ENCODE measurements around the gene SLC2A4RG.

DNA sequence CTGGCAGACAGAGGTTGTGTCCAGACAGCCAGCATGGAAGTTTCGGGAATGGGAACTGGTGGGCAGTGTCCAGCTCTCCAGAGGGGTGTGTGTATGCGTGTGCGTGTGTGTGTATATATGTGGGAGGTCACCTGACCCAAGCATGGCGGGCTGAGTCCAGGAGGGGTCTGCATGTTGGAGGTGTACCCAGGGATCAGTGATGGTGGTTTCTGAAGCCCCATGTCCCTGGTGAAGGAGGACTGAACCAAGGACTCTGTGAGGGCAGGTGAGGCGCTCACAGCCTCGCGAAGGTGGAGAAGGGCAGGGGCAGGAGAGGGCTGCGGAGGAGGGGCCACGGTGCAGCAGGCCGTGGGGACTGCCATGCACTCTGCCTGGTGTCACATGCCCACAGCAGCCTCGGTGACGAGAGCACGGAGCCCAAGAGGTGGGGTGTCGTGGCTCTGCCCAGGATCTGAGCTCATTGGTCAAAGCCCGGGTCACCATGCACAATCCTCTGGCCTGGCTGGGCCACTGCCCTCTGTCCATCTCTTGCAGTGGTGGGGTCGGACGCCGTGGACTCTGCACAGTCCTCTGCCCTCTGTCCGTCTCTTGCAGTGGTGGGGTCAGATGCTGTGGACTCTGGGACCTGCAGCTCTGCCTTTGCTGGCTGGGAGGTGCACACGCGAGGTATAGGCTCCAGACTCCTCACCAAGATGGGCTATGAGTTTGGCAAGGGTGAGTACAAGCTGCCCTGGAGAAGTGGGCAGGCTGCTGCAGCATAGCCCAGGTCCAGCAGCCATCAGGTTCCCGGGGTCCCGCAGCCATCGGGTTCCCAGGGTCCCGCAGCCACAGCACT lies 5.2 kb upstream of the SLC2A4RG start:
- TF ChIP-seq, protein P1, sequence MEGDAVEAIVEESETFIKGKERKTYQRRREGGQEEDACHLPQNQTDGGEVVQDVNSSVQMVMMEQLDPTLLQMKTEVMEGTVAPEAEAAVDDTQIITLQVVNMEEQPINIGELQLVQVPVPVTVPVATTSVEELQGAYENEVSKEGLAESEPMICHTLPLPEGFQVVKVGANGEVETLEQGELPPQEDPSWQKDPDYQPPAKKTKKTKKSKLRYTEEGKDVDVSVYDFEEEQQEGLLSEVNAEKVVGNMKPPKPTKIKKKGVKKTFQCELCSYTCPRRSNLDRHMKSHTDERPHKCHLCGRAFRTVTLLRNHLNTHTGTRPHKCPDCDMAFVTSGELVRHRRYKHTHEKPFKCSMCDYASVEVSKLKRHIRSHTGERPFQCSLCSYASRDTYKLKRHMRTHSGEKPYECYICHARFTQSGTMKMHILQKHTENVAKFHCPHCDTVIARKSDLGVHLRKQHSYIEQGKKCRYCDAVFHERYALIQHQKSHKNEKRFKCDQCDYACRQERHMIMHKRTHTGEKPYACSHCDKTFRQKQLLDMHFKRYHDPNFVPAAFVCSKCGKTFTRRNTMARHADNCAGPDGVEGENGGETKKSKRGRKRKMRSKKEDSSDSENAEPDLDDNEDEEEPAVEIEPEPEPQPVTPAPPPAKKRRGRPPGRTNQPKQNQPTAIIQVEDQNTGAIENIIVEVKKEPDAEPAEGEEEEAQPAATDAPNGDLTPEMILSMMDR (IDR thresholded peaks at IDR 0.05), result no peak
- no peak for TF ChIP-seq POLR2A (IDR thresholded peaks at IDR 0.05)
